ENCODE data around the gene PRKAG3.

The PRKAG3 gene

DNA sequence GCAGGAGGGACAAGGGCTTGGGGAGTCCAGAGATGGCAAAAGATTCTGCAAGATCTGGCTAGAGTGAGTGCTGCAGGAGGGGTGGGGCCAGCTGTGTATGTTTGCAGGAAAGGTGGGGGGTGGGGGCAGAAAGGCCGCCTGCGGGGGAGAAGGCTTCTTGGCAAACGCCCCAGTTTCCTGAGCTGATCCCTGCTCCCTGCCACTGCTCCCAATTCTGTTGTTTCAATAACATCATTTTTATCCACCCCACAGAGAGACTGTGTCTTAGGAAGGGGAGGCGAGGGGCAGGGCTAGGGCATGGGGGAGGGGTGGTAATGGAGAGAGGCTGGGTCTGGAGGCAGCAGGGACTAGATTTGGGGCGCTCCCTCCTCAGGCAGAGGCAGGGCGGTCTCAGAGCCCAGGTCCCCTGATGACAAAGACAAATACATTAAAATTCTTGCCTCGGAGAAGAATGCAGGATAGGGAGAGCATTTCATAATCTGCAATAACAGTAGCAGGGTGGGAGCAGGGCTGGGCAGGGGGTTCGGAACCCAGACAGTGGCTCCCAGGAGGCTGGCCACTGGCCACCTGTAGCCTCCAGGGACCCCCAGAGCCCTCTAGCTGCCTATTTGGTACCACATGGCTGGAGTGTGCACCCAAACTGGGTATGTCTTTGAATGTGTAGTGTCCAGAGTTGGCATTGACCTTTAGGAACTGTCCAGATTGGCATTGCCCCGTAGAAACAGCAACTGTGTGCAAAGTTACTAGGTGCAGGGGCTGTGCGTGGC lies 26.0 kb upstream of the PRKAG3 start:
- Histone ChIP-seq H4K20me1 (ENCODE audit: insufficient read depth, low read length) (peaks cover 11% of the 10 kb centered on the region; the same call in 1 of the 2 replicates), H3K4me2 (ENCODE audit: insufficient read depth, low read length) (no peak overlapping the region), H3K27ac (ENCODE audit: low read length) (no peak overlapping the region), H2AFZ (ENCODE audit: low read depth, low read length) (no peak overlapping the region), H3K27me3 (ENCODE audit: insufficient read depth, low read length, poor library complexity) (peaks cover 17% of the 10 kb centered on the region), H3K4me1 (ENCODE audit: insufficient read depth, low read length) (peaks cover 14% of the 10 kb centered on the region), H3K79me2 (ENCODE audit: insufficient read depth, low read length) (no peaks in the 10 kb centered on the region), H3K9ac (ENCODE audit: low read depth, low read length) (no peak overlapping the region), H3K36me3 (ENCODE audit: insufficient read depth, low read length) (no peaks in the 10 kb centered on the region), H3K9me3 (ENCODE audit: insufficient read depth, low read length, severe bottlenecking) (no peaks in the 10 kb centered on the region), H3K4me3 (ENCODE audit: low read depth in 1 of 2, low read length in 2 of 2) (no peak overlapping the region)
- no peak for ATAC-seq (ENCODE audit: insufficient read depth, low read depth)
- TF ChIP-seq, protein P1, sequence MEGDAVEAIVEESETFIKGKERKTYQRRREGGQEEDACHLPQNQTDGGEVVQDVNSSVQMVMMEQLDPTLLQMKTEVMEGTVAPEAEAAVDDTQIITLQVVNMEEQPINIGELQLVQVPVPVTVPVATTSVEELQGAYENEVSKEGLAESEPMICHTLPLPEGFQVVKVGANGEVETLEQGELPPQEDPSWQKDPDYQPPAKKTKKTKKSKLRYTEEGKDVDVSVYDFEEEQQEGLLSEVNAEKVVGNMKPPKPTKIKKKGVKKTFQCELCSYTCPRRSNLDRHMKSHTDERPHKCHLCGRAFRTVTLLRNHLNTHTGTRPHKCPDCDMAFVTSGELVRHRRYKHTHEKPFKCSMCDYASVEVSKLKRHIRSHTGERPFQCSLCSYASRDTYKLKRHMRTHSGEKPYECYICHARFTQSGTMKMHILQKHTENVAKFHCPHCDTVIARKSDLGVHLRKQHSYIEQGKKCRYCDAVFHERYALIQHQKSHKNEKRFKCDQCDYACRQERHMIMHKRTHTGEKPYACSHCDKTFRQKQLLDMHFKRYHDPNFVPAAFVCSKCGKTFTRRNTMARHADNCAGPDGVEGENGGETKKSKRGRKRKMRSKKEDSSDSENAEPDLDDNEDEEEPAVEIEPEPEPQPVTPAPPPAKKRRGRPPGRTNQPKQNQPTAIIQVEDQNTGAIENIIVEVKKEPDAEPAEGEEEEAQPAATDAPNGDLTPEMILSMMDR (IDR thresholded peaks at IDR 0.05; ENCODE audit: borderline replicate concordance, extremely low read depth, low read length, poor library complexity, severe bottlenecking), result no peak
- TF ChIP-seq EZH2 (IDR thresholded peaks at IDR 0.05; ENCODE audit: borderline replicate concordance, low read depth, low read length, severe bottlenecking), result no peak
- DNase-seq, result no peak

DNA sequence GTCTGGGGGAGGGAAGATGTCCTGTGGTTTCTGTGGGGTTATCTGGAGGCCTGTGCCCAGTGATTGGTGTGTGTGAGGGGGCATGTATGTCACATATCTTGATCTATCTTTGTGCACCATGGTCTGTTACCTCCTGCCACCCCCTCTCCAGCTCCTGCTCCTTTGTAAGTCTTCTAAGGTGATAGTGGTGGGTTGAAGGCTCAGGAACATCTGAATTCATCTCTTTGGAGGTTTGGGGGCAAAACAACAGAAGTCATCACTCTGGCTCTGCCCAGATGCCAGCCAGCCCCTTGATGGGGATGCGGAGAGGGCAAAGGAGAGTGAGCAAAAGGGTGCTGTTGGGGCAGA lies 25.3 kb upstream of the PRKAG3 start:
- Histone ChIP-seq H3K27me3 (ENCODE audit: insufficient read depth, low read length, poor library complexity) (peaks cover 17% of the 10 kb centered on the region), H3K4me1 (ENCODE audit: insufficient read depth, low read length) (peaks cover 14% of the 10 kb centered on the region), H3K27ac (ENCODE audit: low read length) (no peak overlapping the region), H3K79me2 (ENCODE audit: insufficient read depth, low read length) (no peaks in the 10 kb centered on the region), H3K4me2 (ENCODE audit: insufficient read depth, low read length) (no peak overlapping the region), H3K4me3 (ENCODE audit: low read depth in 1 of 2, low read length in 2 of 2) (no peak overlapping the region), H3K9ac (ENCODE audit: low read depth, low read length) (no peak overlapping the region), H2AFZ (ENCODE audit: low read depth, low read length) (no peak overlapping the region), H3K36me3 (ENCODE audit: insufficient read depth, low read length) (no peaks in the 10 kb centered on the region), H3K9me3 (ENCODE audit: insufficient read depth, low read length, severe bottlenecking) (no peaks in the 10 kb centered on the region), H4K20me1 (ENCODE audit: insufficient read depth, low read length) (peaks cover 11% of the 10 kb centered on the region; the same call in 1 of the 2 replicates)
- ATAC-seq (ENCODE audit: insufficient read depth, low read depth) (no peak; the same call in 2 of the 3 replicates), DNase-seq (no peak)
- TF ChIP-seq, protein P1 (IDR thresholded peaks at IDR 0.05; ENCODE audit: borderline replicate concordance, extremely low read depth, low read length, poor library complexity, severe bottlenecking), result no peak
- no peak for TF ChIP-seq EZH2 (IDR thresholded peaks at IDR 0.05; ENCODE audit: borderline replicate concordance, low read depth, low read length, severe bottlenecking)

DNA sequence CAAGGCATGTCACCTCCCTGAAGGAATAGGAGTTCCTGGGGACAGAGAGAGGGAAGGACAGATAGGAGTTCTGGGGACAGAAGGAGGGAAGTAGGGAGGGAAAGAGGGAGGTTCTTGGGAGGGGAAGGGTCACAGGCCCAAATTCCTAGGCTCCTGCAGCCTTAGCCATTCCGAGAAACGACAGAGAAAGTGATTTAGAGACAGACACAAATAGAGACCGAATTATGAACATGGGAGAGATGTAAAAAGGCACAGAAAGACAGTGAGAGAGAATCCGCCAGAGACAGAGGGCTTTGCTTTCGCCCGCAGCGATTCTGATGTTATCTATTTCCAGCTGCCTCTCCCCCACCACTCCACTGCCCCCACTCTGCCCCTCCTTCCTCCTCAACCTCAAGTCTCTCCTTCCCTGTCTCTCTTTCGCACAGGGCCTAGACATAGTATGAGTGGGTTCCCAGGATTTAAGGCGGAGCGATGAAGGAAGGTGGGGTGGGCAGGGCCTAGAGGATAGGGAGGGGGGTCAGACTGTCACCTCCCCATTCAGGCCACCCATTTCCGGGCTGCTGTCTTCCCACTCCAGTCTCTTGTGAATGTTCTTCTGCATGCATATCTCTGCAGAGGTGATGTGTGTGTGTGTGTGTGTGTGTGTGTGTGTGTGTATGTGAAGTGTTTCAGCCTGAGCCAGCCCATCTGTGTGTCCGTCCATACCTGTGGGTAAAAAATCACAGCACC lies 24.7 kb upstream of the PRKAG3 start:
- TF ChIP-seq EZH2 (IDR thresholded peaks at IDR 0.05; ENCODE audit: borderline replicate concordance, low read depth, low read length, severe bottlenecking), result no peak
- TF ChIP-seq, protein P1 (IDR thresholded peaks at IDR 0.05; ENCODE audit: borderline replicate concordance, extremely low read depth, low read length, poor library complexity, severe bottlenecking), result no peak
- Histone ChIP-seq H3K9ac (ENCODE audit: low read depth, low read length) (no peak overlapping the region), H3K9me3 (ENCODE audit: insufficient read depth, low read length, severe bottlenecking) (no peaks in the 10 kb centered on the region), H2AFZ (ENCODE audit: low read depth, low read length) (no peak overlapping the region), H3K4me2 (ENCODE audit: insufficient read depth, low read length) (peak overlapping the region; percentile 23; the same call in 1 of the 2 replicates), H3K4me3 (ENCODE audit: low read depth in 1 of 2, low read length in 2 of 2) (no peak overlapping the region), H4K20me1 (ENCODE audit: insufficient read depth, low read length) (peaks cover 11% of the 10 kb centered on the region; the same call in 1 of the 2 replicates), H3K27me3 (ENCODE audit: insufficient read depth, low read length, poor library complexity) (peaks cover 17% of the 10 kb centered on the region), H3K36me3 (ENCODE audit: insufficient read depth, low read length) (no peaks in the 10 kb centered on the region), H3K79me2 (ENCODE audit: insufficient read depth, low read length) (no peaks in the 10 kb centered on the region), H3K27ac (ENCODE audit: low read length) (no peak overlapping the region), H3K4me1 (ENCODE audit: insufficient read depth, low read length) (peaks cover 14% of the 10 kb centered on the region)
- peak; percentile 66 for DNase-seq
- peak; percentile 87 for ATAC-seq (ENCODE audit: insufficient read depth, low read depth)
